A204.1 (cell line): ENCODE results near the gene PNLDC1.

Experiments
- FAIRE-seq: peaks from 2 replicates; lab custom pipeline; 2012; peaks lifted over from hg19 to GRCh38; lab: Jason Lieb, UNC

Gene PNLDC1

GRCh38 chr6:159800141-159800865, at the start of gene PNLDC1:
Gene PNLDC1 (plus strand): TSS chr6:159800276. CDS start chr6:159800308, 32 bp downstream.
- FAIRE-seq = no peak

GRCh38 chr6:159751448-159751847, 48.6 kb upstream of the PNLDC1 start:
- no peak for FAIRE-seq

GRCh38 chr6:159753081-159753872, 46.8 kb upstream of the PNLDC1 start:
- no peak for FAIRE-seq

GRCh38 chr6:159754401-159754800, 45.7 kb upstream of the PNLDC1 start:
- no peak for FAIRE-seq

- FAIRE-seq = no peak
Measured at GRCh38 chr6:159754959-159755914, 44.8 kb upstream of the PNLDC1 start.

GRCh38 chr6:159756508-159756907, 43.6 kb upstream of the PNLDC1 start:
- FAIRE-seq = no peak

- FAIRE-seq = no peak
Measured at GRCh38 chr6:159758031-159759001, 41.8 kb upstream of the PNLDC1 start.

- FAIRE-seq = no peak
Measured at GRCh38 chr6:159759645-159760044, 40.4 kb upstream of the PNLDC1 start.

GRCh38 chr6:159760602-159761057, 39.4 kb upstream of the PNLDC1 start:
- FAIRE-seq = no peak

- FAIRE-seq = no peak
Measured at GRCh38 chr6:159761129-159761872, 38.8 kb upstream of the PNLDC1 start.

GRCh38 chr6:159761873-159762680, 38.0 kb upstream of the PNLDC1 start, which contains the start of gene ACAT2:
Gene ACAT2 (plus strand): TSS chr6:159762045. CDS start chr6:159762088, 43 bp downstream.
- FAIRE-seq = no peak

GRCh38 chr6:159762681-159763293, 37.3 kb upstream of the PNLDC1 start:
- FAIRE-seq = no peak

- no peak for FAIRE-seq
Measured at GRCh38 chr6:159766906-159767305, 33.2 kb upstream of the PNLDC1 start.

- no peak for FAIRE-seq
Measured at GRCh38 chr6:159769470-159769869, 30.6 kb upstream of the PNLDC1 start.

- no peak for FAIRE-seq
Measured at GRCh38 chr6:159772196-159772595, 27.9 kb upstream of the PNLDC1 start.

GRCh38 chr6:159777240-159777904, 22.7 kb upstream of the PNLDC1 start:
- no peak for FAIRE-seq

- no peak for FAIRE-seq
Measured at GRCh38 chr6:159778131-159778530, 21.9 kb upstream of the PNLDC1 start.

GRCh38 chr6:159778542-159779103, 21.5 kb upstream of the PNLDC1 start:
- no peak for FAIRE-seq
